ENCODE measurements around the gene MAP3K1.

- TF ChIP-seq CTCF (IDR thresholded peaks at IDR 0.05) (no peak), POLR2A (IDR thresholded peaks at IDR 0.05) (no peak)
These were observed 18.0 kb downstream of the MAP3K1 start for GRCh38 chr5:56833325-56833724.
